ENCODE results near the gene PHLPP1.
"Not testable (repeated sequence)": the region's sequence is repeated elsewhere in the genome, so short reads cannot be mapped to it uniquely, and the experiment has no call there.

Gene PHLPP1

GRCh38 chr18:62899534-62899933 is 184.2 kb downstream of the PHLPP1 start:
- no peak for DNase-seq

- DNase-seq, result no peak
Observed at GRCh38 chr18:62900132-62900883, 185.0 kb downstream of the PHLPP1 start.

GRCh38 chr18:62902776-62903175 is 187.4 kb downstream of the PHLPP1 start:
- no peak for DNase-seq

- no peak for DNase-seq
Observed at GRCh38 chr18:62904396-62905285, 189.3 kb downstream of the PHLPP1 start.

- DNase-seq, result no peak
Observed at GRCh38 chr18:62912885-62913284, 197.5 kb downstream of the PHLPP1 start.

GRCh38 chr18:62913824-62914223 is 198.5 kb downstream of the PHLPP1 start:
- DNase-seq, result not testable (repeated sequence)

- DNase-seq, result no peak
Observed at GRCh38 chr18:62914871-62915392, 199.6 kb downstream of the PHLPP1 start.

- no peak for DNase-seq
Observed at GRCh38 chr18:62918361-62918760, 203.0 kb downstream of the PHLPP1 start.

- DNase-seq, result no peak
Observed at GRCh38 chr18:62919109-62919838, 203.9 kb downstream of the PHLPP1 start.

GRCh38 chr18:62925031-62925688 is 209.8 kb downstream of the PHLPP1 start:
- peak; percentile 43 for DNase-seq

- DNase-seq, result no peak
Observed at GRCh38 chr18:62928326-62928725, 213.0 kb downstream of the PHLPP1 start.

- DNase-seq, result no peak
Observed at GRCh38 chr18:62933261-62933887, 218.0 kb downstream of the PHLPP1 start.

- DNase-seq, result no peak
Observed at GRCh38 chr18:62935994-62936393, 220.7 kb downstream of the PHLPP1 start.

GRCh38 chr18:62937065-62937464 is 221.7 kb downstream of the PHLPP1 start:
- DNase-seq, result no peak

- peak; percentile 12 for DNase-seq
Observed at GRCh38 chr18:62938006-62938405, 222.7 kb downstream of the PHLPP1 start.

GRCh38 chr18:62938487-62938886 is 223.1 kb downstream of the PHLPP1 start:
- DNase-seq, result no peak

- no peak for DNase-seq
Observed at GRCh38 chr18:62939433-62939832, 224.1 kb downstream of the PHLPP1 start.

- DNase-seq, result no peak
Observed at GRCh38 chr18:62939926-62940325, 224.6 kb downstream of the PHLPP1 start.

GRCh38 chr18:62942578-62942977 is 227.2 kb downstream of the PHLPP1 start:
- no peak for DNase-seq

GRCh38 chr18:62944454-62944853 is 229.1 kb downstream of the PHLPP1 start:
- DNase-seq, result no peak

GRCh38 chr18:62948788-62949187 is 233.4 kb downstream of the PHLPP1 start:
- no peak for DNase-seq

GRCh38 chr18:62950246-62950645 is 234.9 kb downstream of the PHLPP1 start:
- no peak for DNase-seq
